Neural cell (in vitro differentiated cells): ENCODE results near the gene NOM1.

ENCODE experiments used
- CTCF ChIP-seq: fragments of 450-650 bp; IDR thresholded peaks from 2 replicates; pipeline ENCODE4 v1.5.1; 2014; ENCODE audit warnings: antibody characterized with exemption, mild to moderate bottlenecking, moderate library complexity; ENCODE audit not compliant: poor library complexity, severe bottlenecking
- EP300 ChIP-seq: fragments of 450-650 bp; conservative IDR thresholded peaks from 2 replicates; pipeline ENCODE4 v1.6.1; 2014; ENCODE audit warnings: antibody characterized with exemption, mild to moderate bottlenecking, moderate library complexity; ENCODE audit not compliant: poor library complexity, severe bottlenecking
- MXI1 ChIP-seq: fragments of 450-650 bp; conservative IDR thresholded peaks from 2 replicates; pipeline ENCODE4 v1.6.1; 2014; ENCODE audit warnings: antibody characterized with exemption, mild to moderate bottlenecking; ENCODE audit not compliant: poor library complexity, severe bottlenecking
- POLR2AphosphoS5 ChIP-seq: IDR thresholded peaks from 2 replicates; pipeline ENCODE4 v1.6.1; 2012
- RAD21 ChIP-seq: fragments of 450-650 bp; conservative IDR thresholded peaks from 2 replicates; pipeline ENCODE4 v1.6.1; 2014; ENCODE audit warnings: antibody characterized with exemption, mild to moderate bottlenecking, moderate library complexity
- SMC3 ChIP-seq: fragments of 450-650 bp; conservative IDR thresholded peaks from 2 replicates; pipeline ENCODE4 v1.6.1; 2014; ENCODE audit warnings: antibody characterized with exemption, mild to moderate bottlenecking, moderate library complexity; ENCODE audit not compliant: poor library complexity
- TAF1 ChIP-seq: IDR thresholded peaks from 2 replicates; pipeline ENCODE4 v1.6.1; 2012; ENCODE audit warnings: low read depth

GRCh38 chr7:157013602-157014549 is 64.4 kb downstream of the NOM1 start:
- TF ChIP-seq EP300 (no peak), CTCF (no peak), RAD21 (no peak), MXI1 (no peak), TAF1 (no peak), SMC3 (no peak), POLR2AphosphoS5 (no peak)
